AG10803 (cell line): ENCODE results near the gene ACAP1.

Source experiments
- DNase-seq: peaks from one replicate; pipeline ENCODE4 v3.0.0; 2010; ENCODE audit warnings: low read depth
- H3K4me3 ChIP-seq: 2 replicates; pipeline ENCODE4 v1.5.1; 2011; ENCODE audit warnings: mild to moderate bottlenecking, low read length, control low read depth
- TF ChIP-seq, protein P1 (sequence below): conservative IDR thresholded peaks from 2 replicates; pipeline ENCODE4 v1.5.1; 2011; ENCODE audit warnings: mild to moderate bottlenecking, low read length, control low read depth, inconsistent platforms

Gene ACAP1

DNA sequence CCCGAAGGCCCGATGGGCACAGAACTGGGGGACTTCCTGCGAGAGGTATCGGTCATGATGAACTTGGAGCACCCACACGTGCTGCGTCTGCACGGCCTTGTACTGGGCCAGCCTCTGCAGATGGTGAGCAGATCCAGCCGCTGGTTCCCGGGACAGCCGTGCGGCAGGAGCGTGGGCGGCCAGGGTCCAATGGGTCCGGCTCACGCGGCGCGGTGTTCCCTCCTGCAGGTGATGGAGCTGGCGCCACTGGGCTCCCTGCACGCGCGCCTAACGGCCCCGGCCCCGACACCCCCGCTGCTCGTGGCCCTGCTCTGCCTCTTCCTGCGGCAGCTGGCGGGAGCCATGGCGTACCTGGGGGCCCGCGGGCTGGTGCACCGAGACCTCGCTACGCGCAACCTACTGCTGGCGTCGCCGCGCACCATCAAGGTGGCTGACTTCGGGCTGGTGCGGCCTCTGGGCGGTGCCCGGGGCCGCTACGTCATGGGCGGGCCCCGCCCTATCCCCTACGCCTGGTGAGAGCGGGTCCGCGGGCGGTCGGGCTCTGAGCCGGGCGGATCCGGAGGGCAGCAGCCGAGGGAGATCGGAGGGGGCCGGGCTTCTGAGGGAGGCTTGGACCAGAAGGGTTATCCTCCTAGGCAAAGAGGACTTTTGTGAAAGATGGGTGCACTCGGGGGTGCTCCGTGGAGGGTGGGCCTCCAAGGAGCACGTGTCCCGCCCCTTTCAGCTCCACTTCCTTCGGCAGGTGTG, 47.6 kb downstream of the ACAP1 start:
- peak overlapping the region; percentile 27 for H3K4me3 ChIP-seq
- DNase-seq: no peak
- TF ChIP-seq, protein P1, sequence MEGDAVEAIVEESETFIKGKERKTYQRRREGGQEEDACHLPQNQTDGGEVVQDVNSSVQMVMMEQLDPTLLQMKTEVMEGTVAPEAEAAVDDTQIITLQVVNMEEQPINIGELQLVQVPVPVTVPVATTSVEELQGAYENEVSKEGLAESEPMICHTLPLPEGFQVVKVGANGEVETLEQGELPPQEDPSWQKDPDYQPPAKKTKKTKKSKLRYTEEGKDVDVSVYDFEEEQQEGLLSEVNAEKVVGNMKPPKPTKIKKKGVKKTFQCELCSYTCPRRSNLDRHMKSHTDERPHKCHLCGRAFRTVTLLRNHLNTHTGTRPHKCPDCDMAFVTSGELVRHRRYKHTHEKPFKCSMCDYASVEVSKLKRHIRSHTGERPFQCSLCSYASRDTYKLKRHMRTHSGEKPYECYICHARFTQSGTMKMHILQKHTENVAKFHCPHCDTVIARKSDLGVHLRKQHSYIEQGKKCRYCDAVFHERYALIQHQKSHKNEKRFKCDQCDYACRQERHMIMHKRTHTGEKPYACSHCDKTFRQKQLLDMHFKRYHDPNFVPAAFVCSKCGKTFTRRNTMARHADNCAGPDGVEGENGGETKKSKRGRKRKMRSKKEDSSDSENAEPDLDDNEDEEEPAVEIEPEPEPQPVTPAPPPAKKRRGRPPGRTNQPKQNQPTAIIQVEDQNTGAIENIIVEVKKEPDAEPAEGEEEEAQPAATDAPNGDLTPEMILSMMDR: no peak

DNA sequence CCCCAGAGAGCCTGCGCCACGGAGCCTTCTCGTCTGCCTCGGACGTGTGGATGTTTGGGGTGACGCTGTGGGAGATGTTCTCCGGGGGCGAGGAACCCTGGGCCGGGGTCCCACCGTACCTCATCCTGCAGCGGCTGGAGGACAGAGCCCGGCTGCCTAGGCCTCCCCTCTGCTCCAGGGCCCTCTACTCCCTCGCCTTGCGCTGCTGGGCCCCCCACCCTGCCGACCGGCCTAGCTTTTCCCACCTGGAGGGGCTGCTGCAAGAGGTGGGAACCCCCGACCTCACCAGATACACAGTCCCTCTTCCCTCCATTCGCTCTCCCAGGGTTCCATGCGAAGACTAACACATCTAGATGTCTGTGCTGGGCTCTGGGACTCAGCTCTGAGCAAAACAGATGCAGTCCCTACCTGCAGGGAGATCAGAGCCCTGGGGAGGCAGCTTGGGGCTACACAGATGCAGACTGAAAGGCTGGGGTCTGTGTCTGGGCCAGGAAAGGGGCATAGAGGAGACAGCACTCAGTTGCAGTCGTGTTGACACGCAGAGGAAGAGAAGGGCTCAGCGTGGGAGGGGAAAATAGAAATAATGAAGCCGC, 48.3 kb downstream of the ACAP1 start:
- no peak for DNase-seq
- H3K4me3 ChIP-seq: no peak overlapping the region
- TF ChIP-seq, protein P1: no peak

DNA sequence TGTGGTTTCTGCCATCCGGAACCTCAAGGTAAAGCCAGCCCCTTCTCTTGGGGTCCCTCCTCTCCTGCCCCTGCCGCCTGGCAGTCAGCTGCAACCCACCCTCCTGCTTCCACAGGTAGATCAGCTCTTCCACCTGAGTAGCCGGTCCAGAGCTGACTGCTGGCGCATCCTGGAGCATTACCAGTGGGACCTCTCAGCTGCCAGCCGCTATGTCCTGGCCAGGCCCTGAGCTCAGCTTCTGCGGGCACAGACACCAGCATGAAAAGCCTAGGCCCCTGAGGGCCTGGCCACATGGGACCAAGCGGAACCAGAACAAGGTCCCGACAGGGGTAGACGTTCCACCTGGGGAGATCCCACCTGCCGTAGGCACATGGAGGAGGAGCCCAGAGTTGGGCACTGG, 52.5 kb downstream of the ACAP1 start:
- TF ChIP-seq, protein P1: no peak

DNA sequence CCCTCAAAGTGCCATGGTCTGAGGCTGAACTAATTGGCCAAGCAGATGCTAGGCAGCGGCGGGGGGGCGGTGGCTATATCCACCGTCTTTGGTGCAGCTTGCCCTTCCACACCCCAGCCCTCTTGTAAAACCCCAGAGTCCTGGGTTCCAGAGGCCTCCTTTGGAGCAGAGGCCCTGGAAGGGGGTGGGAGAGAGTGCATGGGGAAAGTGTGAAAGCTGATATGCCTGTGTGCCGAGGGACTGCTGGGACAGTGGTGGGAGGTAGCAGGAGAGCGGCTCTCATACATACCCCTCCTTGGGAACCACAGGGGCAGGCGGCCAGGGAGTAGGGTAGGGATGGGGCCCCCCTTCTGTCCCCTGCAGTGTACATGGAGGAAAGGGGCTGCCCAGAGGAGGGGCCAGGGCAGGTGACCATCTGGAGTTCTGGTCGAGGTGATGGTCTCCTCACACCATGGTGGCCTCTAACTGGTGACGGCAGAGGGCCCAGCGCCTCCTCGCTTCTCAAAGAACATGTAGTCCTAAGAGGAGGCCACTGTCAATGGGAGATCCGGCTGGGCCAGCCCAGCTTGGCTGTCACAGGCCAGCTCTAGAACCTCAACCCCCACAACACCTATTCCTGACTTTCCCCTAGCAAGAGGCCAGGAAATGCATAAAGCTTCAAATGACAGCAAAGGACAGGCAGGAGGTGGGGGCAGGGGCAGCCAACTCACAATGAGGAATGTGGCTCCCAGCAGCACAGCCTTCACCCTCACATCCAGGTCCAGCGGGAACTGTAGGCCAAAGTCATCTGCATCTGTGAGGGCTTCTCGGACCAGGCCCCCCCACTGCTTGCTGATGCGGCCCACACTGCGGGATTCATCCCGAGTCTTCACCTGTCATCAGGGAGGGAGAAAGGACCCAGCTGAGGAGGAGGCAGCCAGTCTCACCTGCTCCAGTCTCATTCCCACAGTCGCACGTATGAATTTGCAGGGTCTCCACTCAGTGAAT, 53.9 kb downstream of the ACAP1 start:
- no peak for DNase-seq
- TF ChIP-seq, protein P1: no peak
- no peak overlapping the region for H3K4me3 ChIP-seq

More for the DNA sequence above, 52.5 kb downstream of the ACAP1 start:
- no peak for DNase-seq
- no peak overlapping the region for H3K4me3 ChIP-seq

DNA sequence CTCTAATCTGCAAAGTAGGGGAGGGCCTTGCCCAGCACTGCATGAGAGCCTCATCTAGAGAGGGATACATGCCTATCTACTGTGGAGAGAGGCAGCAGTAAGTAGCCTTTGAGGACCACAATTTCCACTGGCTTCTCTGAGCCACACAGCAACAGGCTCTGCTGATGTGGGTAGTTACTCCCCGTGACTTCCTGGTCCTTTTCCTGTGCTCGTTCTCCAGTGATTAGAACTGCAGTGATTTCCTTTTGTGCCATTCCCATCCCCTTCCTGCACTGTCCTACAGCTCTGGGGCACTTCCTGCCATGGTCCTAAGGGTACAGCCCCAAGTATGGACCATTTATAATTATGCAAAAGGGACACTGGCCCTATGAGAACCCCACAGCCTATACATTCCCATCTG, 55.0 kb downstream of the ACAP1 start:
- H3K4me3 ChIP-seq: no peak overlapping the region
- TF ChIP-seq, protein P1: no peak
- DNase-seq: no peak

DNA sequence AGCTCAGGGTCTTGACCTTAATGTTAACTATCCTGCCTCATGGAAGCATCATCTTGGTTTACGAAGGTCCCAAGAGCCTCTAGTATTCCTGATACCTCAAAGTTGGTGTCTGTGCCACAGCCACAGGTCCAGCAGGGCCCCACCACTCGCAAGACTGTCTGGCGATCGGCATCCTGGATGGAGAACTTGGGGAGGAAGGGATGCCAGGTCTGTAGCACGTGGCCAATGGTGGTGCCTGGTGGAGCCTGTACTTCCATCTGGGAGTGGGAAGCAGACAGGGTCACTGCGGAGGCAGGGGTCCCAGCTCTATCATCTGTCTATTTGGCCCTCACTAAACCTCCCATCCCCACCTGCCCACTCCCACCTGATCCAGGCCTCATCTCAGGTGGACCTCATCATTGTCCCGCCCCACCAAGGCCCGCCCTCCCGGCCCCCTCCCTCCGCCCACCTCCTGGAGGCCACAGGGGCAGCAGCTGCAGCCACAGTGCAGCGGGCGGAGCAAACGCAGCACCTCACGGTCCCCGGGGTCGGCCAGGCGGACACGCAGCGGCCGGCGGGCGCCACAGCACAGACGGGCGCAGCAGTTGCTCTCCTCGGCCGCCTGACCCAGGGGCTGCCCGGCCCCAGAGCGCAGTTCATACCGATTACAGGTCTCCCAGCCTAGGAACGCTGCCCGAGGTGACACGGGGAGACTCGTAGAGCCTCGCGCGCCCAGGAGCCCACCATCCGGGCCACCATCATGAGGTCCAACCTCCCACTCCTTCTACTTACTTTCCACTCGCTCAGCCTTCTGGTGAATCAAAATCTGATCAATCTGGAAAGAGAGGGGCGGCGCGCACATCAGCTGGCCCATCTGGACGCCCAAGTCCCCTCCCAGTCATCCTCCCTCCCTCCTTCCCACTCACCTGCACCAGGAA, 56.6 kb downstream of the ACAP1 start:
- no peak for DNase-seq
- TF ChIP-seq, protein P1: no peak
- H3K4me3 ChIP-seq: peak overlapping the region; percentile 84
